Testis (tissue), 3 donors: ENCODE results near the gene RGS12. TPM values are rescaled to one million over a fixed set of nuclear protein-coding genes. Genes with fewer than 3 reads are reported as not detected.

Experiments used
- DNase-seq: peaks from one replicate; pipeline ENCODE4 v3.0.0-alpha.2; 2019
- H3K27ac ChIP-seq, 2 donors: fragments of 200-600 bp; sonication (generic); one replicate each; pipeline ENCODE4 v1.5.1; 2019
- H3K27me3 ChIP-seq: fragments of 200-600 bp; sonication (generic); one replicate; pipeline ENCODE4 v1.5.1; 2019
- H3K36me3 ChIP-seq: fragments of 200-600 bp; sonication (generic); one replicate; pipeline ENCODE4 v1.5.1; 2017; ENCODE audit warnings: low read depth; ENCODE audit errors: missing control alignments
- H3K4me1 ChIP-seq: fragments of 200-600 bp; sonication (generic); one replicate; pipeline ENCODE4 v1.5.1; 2019
- H3K4me3 ChIP-seq, 2 donors: fragments of 200-600 bp; sonication (generic); one replicate each; pipeline ENCODE4 v1.5.1; 2017 to 2019
- H3K9me3 ChIP-seq: fragments of 200-600 bp; sonication (generic); one replicate; pipeline ENCODE4 v1.5.1; 2017
- CTCF ChIP-seq, 3 experiments: fragments of 450-650 bp in 2 of 3; fragments of 200-600 bp in 1 of 3; sonication (generic) in 1 of 3; IDR thresholded peaks; one replicate each; pipeline ENCODE4 v1.5.1; 2016 to 2019; ENCODE audit warnings: antibody characterized with exemption in 3 of 3, mild to moderate bottlenecking in 2 of 3, moderate library complexity in 1 of 3
- POLR2A ChIP-seq: fragments of 450-650 bp; IDR thresholded peaks from one replicate; pipeline ENCODE4 v1.6.1; 2017; ENCODE audit warnings: antibody characterized with exemption, mild to moderate bottlenecking, moderate library complexity
- WGBS, 2 donors: methylation state at CpG; one replicate each; pipeline ENCODE4 v1.1.5; 2018; 5-methylcytosine and 5-hydroxymethylcytosine counted together
- intact Hi-C: fragments of 100-400 bp; cut with DNase I; formaldehyde crosslinking; loops from one replicate; pipeline ENCODE4 v1.15.1; 2023; ENCODE audit warnings: low total_unique reads
- polyA plus RNA-seq: library from polyadenylated mRNA; stranded (reverse); fragments of 350-450 nt; fragmentation: Illumina TruSeq; extraction: RNeasy Lipid Tissue Mini Kit (QIAGEN cat#74804); gene quantifications from one replicate; pipeline ENCODE4 v1.2.3, GENCODE V29; 2014; ENCODE audit warnings: low read depth, low replicate concordance; ENCODE audit not compliant: insufficient read depth
- total RNA-seq, 2 donors: library from RNA; depleted of rRNA; stranded (reverse); fragments of >200 nt; gene quantifications; one replicate each; pipeline ENCODE4 v1.2.3, GENCODE V29; 2016

RGS12 gene
- total and polyA plus RNA-seq, 3 donors from 2014 or later = 25.0 to 68.2 (median 39.0) TPM

GRCh38 chr4:3321295-3321889 is 28.6 kb downstream of the RGS12 start:
- Histone ChIP-seq H3K9me3 (no peaks in the 10 kb centered on the region), H3K4me3 (no peak overlapping the region), H3K27ac (peak overlapping the region; percentile 65 to 79), H3K4me1 (peaks cover 10% of the 10 kb centered on the region), H3K27me3 (no peaks in the 10 kb centered on the region), H3K36me3 (no peaks in the 10 kb centered on the region)
- TF ChIP-seq POLR2A = no peak
- no peak for TF ChIP-seq CTCF (IDR thresholded peaks at IDR 0.05)
- 52 to 64% methylated on average over 14 of the region's 14 CpGs for WGBS, 2 donors
- peak; percentile 75 for DNase-seq
- intact Hi-C loops = no loop called here

- WGBS, 2 donors = 63 to 69% methylated on average over 10 of the region's 10 CpGs
- Histone ChIP-seq H3K4me1 (peaks cover 10% of the 10 kb centered on the region), H3K9me3 (no peaks in the 10 kb centered on the region), H3K27me3 (no peaks in the 10 kb centered on the region), H3K4me3 (no peak overlapping the region), H3K36me3 (no peaks in the 10 kb centered on the region), H3K27ac (peak overlapping the region; percentile 65 to 79)
- no peak for DNase-seq
- TF ChIP-seq POLR2A = no peak
- no peak for TF ChIP-seq CTCF (IDR thresholded peaks at IDR 0.05)
- intact Hi-C loops = no loop called here
These were observed 29.3 kb downstream of the RGS12 start for GRCh38 chr4:3322059-3322550.

GRCh38 chr4:3323071-3323481 is 30.3 kb downstream of the RGS12 start:
- intact Hi-C loops = no loop called here
- H3K27ac ChIP-seq = no peak overlapping the region
- peaks cover 10% of the 10 kb centered on the region for H3K4me1 ChIP-seq
- H3K9me3 ChIP-seq = no peaks in the 10 kb centered on the region
- WGBS, 2 donors = 92 to 96% methylated on average over 21 of the region's 21 CpGs
- peak; percentile 12 for DNase-seq
- H3K4me3 ChIP-seq = no peak overlapping the region
- H3K36me3 ChIP-seq = no peaks in the 10 kb centered on the region
- no peaks in the 10 kb centered on the region for H3K27me3 ChIP-seq
- TF ChIP-seq CTCF (IDR thresholded peaks at IDR 0.05) (no peak), POLR2A (no peak)

GRCh38 chr4:3324093-3324815 is 31.4 kb downstream of the RGS12 start:
- no peak overlapping the region for H3K27ac ChIP-seq
- no peaks in the 10 kb centered on the region for H3K36me3 ChIP-seq
- peak; percentile 8 for DNase-seq
- no peaks in the 10 kb centered on the region for H3K9me3 ChIP-seq
- H3K4me1 ChIP-seq = peaks cover 10% of the 10 kb centered on the region
- intact Hi-C loops = no loop called here
- H3K27me3 ChIP-seq = no peaks in the 10 kb centered on the region
- WGBS, 2 donors = 88 to 91% methylated on average over 17 to 18 of the region's 18 CpGs
- TF ChIP-seq POLR2A (no peak), CTCF (IDR thresholded peaks at IDR 0.05) (no peak)
- H3K4me3 ChIP-seq = no peak overlapping the region
